GM20000 (cell line): Measurements from ENCODE around the gene GM2A.
A peak's percentile ranks its signal among the peaks of the same experiment; 100 is the strongest.

Source experiments
- DNase-seq: peaks from one replicate; pipeline ENCODE4 v3.0.0; 2012; ENCODE audit warnings: low spot score
- TF ChIP-seq, protein P1 (sequence below): IDR thresholded peaks from 2 replicates; pipeline ENCODE4 v1.5.1; 2012; ENCODE audit warnings: mild to moderate bottlenecking, control low read depth; ENCODE audit errors: extremely low read depth, missing control alignments

GM2A gene

GRCh38 chr5:151222054-151222789 is 30.8 kb upstream of the GM2A start:
- no peak for DNase-seq
- TF ChIP-seq, protein P1, sequence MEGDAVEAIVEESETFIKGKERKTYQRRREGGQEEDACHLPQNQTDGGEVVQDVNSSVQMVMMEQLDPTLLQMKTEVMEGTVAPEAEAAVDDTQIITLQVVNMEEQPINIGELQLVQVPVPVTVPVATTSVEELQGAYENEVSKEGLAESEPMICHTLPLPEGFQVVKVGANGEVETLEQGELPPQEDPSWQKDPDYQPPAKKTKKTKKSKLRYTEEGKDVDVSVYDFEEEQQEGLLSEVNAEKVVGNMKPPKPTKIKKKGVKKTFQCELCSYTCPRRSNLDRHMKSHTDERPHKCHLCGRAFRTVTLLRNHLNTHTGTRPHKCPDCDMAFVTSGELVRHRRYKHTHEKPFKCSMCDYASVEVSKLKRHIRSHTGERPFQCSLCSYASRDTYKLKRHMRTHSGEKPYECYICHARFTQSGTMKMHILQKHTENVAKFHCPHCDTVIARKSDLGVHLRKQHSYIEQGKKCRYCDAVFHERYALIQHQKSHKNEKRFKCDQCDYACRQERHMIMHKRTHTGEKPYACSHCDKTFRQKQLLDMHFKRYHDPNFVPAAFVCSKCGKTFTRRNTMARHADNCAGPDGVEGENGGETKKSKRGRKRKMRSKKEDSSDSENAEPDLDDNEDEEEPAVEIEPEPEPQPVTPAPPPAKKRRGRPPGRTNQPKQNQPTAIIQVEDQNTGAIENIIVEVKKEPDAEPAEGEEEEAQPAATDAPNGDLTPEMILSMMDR, result no peak

GRCh38 chr5:151222790-151223446 is 30.1 kb upstream of the GM2A start:
- TF ChIP-seq, protein P1, result no peak
- DNase-seq, result peak; percentile 72

DNA sequence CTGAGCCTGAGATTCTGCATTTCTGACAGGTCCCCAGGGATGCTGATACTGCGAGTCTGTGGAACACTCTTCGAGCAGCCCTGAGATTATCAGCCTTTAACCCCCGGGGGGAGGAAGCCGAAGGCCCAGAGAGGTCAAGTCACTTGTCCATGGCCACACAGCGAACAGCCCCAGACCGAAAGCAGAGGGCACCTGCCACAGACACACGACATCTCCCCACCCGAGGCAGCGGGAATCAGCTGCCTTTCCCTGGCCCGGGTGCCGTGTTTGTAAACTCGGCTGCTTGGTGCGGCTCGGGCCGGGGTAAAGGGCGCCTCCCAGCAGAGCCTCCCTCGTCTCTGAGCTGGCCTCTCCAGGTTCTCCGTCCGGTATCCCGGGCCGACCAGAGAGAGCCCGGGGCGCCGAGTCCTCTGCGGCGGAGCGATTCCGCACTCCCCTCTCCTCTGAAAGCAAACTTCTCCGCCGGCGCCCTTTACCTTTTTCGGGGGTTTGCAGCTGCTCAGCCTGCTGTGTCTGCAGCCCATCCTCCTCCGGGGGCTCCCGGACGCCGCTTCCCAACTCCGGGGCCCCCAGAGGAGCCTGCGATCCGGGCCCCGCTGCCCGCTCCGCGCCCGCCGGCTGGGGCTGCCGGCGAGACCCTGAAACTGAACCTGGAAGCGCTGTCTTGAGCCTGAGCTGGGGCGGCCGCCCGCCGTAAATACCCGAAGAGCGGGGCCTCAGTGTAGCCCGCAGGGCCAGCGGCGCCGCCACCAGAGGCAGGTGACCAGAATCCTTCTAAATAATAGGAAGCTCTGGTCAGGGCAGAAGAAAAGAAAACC is 29.3 kb upstream of the GM2A start, which contains the start of gene CCDC69:
TSS of gene CCDC69 (minus strand) at position 646 of the 818 bp plus-strand sequence. CDS start at position 524, 122 bp downstream.
- peak; percentile 81 for DNase-seq
- TF ChIP-seq, protein P1, result no peak

DNA sequence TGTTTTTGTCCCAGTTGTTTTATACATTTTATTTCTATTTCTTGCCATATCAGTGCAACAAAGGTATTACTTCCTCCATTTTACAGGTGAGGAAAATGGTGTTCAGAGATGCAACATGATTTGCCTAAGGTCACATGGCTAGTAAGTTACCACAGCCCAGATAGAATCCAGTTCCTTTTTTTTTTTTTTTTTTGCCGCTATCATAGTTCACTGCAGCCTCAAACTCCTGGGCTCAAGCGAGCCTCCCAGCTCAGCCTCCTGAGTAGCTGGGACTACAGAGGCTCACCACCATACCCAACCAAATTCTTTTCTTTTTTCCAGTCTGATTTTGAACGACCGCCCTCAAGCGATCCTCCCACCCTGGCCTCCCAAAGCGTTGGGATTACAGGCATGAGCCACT is 28.6 kb upstream of the GM2A start:
- peak; percentile 45 for DNase-seq
- TF ChIP-seq, protein P1, result no peak

GRCh38 chr5:151225071-151225470 is 27.9 kb upstream of the GM2A start:
- DNase-seq, result no peak
- TF ChIP-seq, protein P1, result no peak

GRCh38 chr5:151225475-151225874 is 27.5 kb upstream of the GM2A start:
- no peak for DNase-seq
- TF ChIP-seq, protein P1, result no peak
